Measurements from ENCODE around the gene RBBP8NL.

RBBP8NL gene

GRCh38 chr20:62422636-62423325, 4.6 kb downstream of the RBBP8NL start:
- no peak for DNase-seq (ENCODE audit: low read depth in 4 of 4, low spot score in 1 of 4)

- DNase-seq (ENCODE audit: low read depth in 4 of 4, low spot score in 1 of 4): no peak
Observed at GRCh38 chr20:62421716-62421990, 5.7 kb downstream of the RBBP8NL start.

GRCh38 chr20:62420846-62421715, 6.3 kb downstream of the RBBP8NL start:
- no peak for DNase-seq (ENCODE audit: low read depth in 4 of 4, low spot score in 1 of 4)

GRCh38 chr20:62419759-62420158, 7.6 kb downstream of the RBBP8NL start:
- DNase-seq (ENCODE audit: low read depth in 4 of 4, low spot score in 1 of 4): no peak

- no peak for DNase-seq (ENCODE audit: low read depth in 4 of 4, low spot score in 1 of 4)
Observed at GRCh38 chr20:62418709-62419487, 8.4 kb downstream of the RBBP8NL start.

GRCh38 chr20:62417981-62418708, 9.2 kb downstream of the RBBP8NL start:
- no peak for DNase-seq (ENCODE audit: low read depth in 4 of 4, low spot score in 1 of 4)

- DNase-seq (ENCODE audit: low read depth in 4 of 4, low spot score in 1 of 4): no peak
Observed at GRCh38 chr20:62416651-62417637, 10.4 kb downstream of the RBBP8NL start.

GRCh38 chr20:62415354-62416111, 11.8 kb downstream of the RBBP8NL start:
- DNase-seq (ENCODE audit: low read depth in 4 of 4, low spot score in 1 of 4): no peak

GRCh38 chr20:62413896-62414481, 13.3 kb downstream of the RBBP8NL start:
- DNase-seq (ENCODE audit: low read depth in 4 of 4, low spot score in 1 of 4): no peak

GRCh38 chr20:62413025-62413570, 14.2 kb downstream of the RBBP8NL start:
- no peak for DNase-seq (ENCODE audit: low read depth in 4 of 4, low spot score in 1 of 4)

- DNase-seq (ENCODE audit: low read depth in 4 of 4, low spot score in 1 of 4): no peak
Observed at GRCh38 chr20:62412194-62413024, 14.9 kb downstream of the RBBP8NL start.

- DNase-seq (ENCODE audit: low read depth in 4 of 4, low spot score in 1 of 4): no peak
Observed at GRCh38 chr20:62411479-62412193, 15.7 kb downstream of the RBBP8NL start.

GRCh38 chr20:62410746-62411478, 16.4 kb downstream of the RBBP8NL start:
- DNase-seq (ENCODE audit: low read depth in 4 of 4, low spot score in 1 of 4): no peak

- DNase-seq (ENCODE audit: low read depth in 4 of 4, low spot score in 1 of 4): no peak
Observed at GRCh38 chr20:62409931-62410745, 17.2 kb downstream of the RBBP8NL start.

- no peak for DNase-seq (ENCODE audit: low read depth in 4 of 4, low spot score in 1 of 4)
Observed at GRCh38 chr20:62409086-62409853, 18.1 kb downstream of the RBBP8NL start.
